Measurements from ENCODE around the gene OTOP1.

GRCh38 chr4:4268776-4269175 lies 42.0 kb upstream of the OTOP1 start:
- TF ChIP-seq POLR2A (IDR thresholded peaks at IDR 0.05; ENCODE audit: low read length) (no peak), GATA1 (IDR thresholded peaks at IDR 0.05; ENCODE audit: low read depth, low read length) (no peak)

All from erythroblast (primary cell).